Measurements from ENCODE around the gene UBE4B. TPM values are rescaled to one million over a fixed set of nuclear protein-coding genes. Genes with fewer than 3 reads are reported as not detected.

The UBE4B gene
- total and polyA plus RNA-seq, 9 of the 15 experiments (the other 6 are each of a cell fraction or from before 2014, with no cell fraction given) = 11.7 to 73.7 (median 40.1) TPM

DNA sequence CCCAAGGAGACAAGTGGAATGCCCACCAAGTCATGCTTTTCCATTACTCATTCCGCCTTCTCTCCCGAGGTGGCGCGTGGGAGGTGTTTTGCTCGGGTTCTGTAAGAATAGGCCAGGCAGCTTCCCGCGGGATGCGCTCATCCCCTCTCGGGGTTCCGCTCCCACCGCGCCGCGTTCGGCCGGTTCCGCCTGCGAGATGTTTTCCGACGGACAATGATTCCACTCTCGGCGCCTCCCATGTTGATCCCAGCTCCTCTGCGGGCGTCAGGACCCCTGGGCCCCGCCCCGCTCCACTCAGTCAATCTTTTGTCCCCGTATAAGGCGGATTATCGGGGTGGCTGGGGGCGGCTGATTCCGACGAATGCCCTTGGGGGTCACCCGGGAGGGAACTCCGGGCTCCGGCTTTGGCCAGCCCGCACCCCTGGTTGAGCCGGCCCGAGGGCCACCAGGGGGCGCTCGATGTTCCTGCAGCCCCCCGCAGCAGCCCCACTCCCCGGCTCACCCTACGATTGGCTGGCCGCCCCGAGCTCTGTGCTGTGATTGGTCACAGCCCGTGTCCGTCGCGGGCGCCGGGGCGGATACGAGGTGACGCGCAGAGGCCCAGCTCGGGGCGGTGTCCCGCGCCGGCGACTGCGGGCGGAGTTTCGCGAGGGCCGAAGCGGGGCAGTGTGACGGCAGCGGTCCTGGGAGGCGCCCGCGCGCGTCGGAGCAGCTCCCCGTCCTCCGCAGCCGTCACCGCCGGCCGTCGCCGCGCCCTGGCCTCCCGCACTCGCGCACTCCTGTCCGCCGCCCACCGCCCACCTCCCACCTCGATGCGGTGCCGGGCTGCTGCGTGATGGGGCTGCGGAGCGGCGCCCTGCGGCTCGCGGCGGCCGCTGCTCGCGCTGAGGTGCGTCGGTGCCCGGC, 177.4 kb downstream of the UBE4B start, which contains the start of gene KIF1B (continued):
- TF ChIP-seq RBM17 (IDR thresholded peaks at IDR 0.05; ENCODE audit: borderline replicate concordance, low read depth, low read length) = no peak
- TF ChIP-seq ATF7 (IDR thresholded peaks at IDR 0.05) = peak; percentile 94
- peak; percentile 50 for TF ChIP-seq E2F8 (IDR thresholded peaks at IDR 0.05; ENCODE audit: low read depth, partially characterized antibody)
- TF ChIP-seq DEAF1 (CRISPR knock-in tag; IDR thresholded peaks at IDR 0.05) = peak; percentile 97
- TF ChIP-seq TCFL5 (CRISPR knock-in tag; conservative IDR thresholded peaks at IDR 0.05) = no peak
- TF ChIP-seq SIN3A (IDR thresholded peaks at IDR 0.05; ENCODE audit: borderline replicate concordance in 2 of 2, control insufficient read depth in 1 of 2, low read depth in 2 of 2, low read length in 2 of 2) = peak; percentile 39 to 61; a peak in 1 of 4 replicates
- no peak for TF ChIP-seq RHOXF2B (CRISPR knock-in tag; conservative IDR thresholded peaks at IDR 0.05)
- no peak for TF ChIP-seq ATF6 (CRISPR knock-in tag; IDR thresholded peaks at IDR 0.05)
- no peak for TF ChIP-seq ZNF232 (CRISPR knock-in tag; IDR thresholded peaks at IDR 0.05)
- peak; percentile 76; the same call in 1 of the 2 replicates for TF ChIP-seq AFF4 (CRISPR knock-in tag; IDR thresholded peaks at IDR 0.05)
- TF ChIP-seq ELF4 (CRISPR knock-in tag; IDR thresholded peaks at IDR 0.05) = 0 out of 2 replicates have a peak, but pooled peaks have one; percentile 6
- peak; percentile 69 for TF ChIP-seq PHF20 (IDR thresholded peaks at IDR 0.05; ENCODE audit: partially characterized antibody)
- no peak for TF ChIP-seq CAMTA2 (CRISPR knock-in tag; conservative IDR thresholded peaks at IDR 0.05)
- TF ChIP-seq ZNF212 (CRISPR knock-in tag; IDR thresholded peaks at IDR 0.05) = no peak
- no peak for TF ChIP-seq PTTG1 (tag; IDR thresholded peaks at IDR 0.05; ENCODE audit: low read depth)
- peak; percentile 48; the same call in 1 of the 2 replicates for TF ChIP-seq ELF1 (tag; IDR thresholded peaks at IDR 0.05)

All from K562 (cell line).